ENCODE data around the gene CRAMP1. TPM values are rescaled to one million over a fixed set of nuclear protein-coding genes. Genes with fewer than 3 reads are reported as not detected.

The CRAMP1 gene
- polyA plus RNA-seq, 2 of the 4 experiments (the other 2 are of a cell fraction), result 6.5 to 9.1 TPM

DNA sequence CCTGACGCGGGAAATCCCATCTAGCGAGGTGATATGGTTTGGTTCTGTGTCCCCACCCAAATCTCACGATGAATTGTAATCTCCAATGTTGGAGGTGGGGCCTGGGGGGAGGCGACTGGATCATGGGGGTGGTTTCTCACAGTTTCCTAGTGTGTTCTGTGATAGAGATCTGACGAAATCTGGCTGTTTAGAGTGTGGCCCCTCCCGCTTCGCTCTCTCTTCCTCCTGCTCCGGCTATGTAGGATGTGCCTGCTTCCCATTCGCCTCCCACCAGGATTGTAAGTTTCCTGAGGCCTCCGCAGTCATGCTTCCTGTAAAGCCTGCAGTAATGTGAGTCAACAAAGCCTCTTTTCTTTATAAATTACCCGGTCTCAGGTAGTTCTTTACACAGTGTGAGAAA, 31.9 kb upstream of the CRAMP1 start:
- no peak overlapping the region for H3K4me2 ChIP-seq
- POLR2A ChIA-PET, result no interaction called here
- DNase-seq (ENCODE audit: low read depth in 1 of 2, low spot score in 1 of 2), result no peak
- no peaks in the 10 kb centered on the region for H3K4me1 ChIP-seq
- TF ChIP-seq, protein P1, sequence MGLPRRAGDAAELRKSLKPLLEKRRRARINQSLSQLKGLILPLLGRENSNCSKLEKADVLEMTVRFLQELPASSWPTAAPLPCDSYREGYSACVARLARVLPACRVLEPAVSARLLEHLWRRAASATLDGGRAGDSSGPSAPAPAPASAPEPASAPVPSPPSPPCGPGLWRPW (IDR thresholded peaks at IDR 0.05), result no peak
- no peak for TF ChIP-seq ZC3H11A (IDR thresholded peaks at IDR 0.05)
- TF ChIP-seq ZFP36 (IDR thresholded peaks at IDR 0.05; ENCODE audit: borderline replicate concordance, partially characterized antibody), result no peak
- no peak for TF ChIP-seq MAZ (IDR thresholded peaks at IDR 0.05; ENCODE audit: borderline replicate concordance, low read depth, low read length)
- no peak overlapping the region for H3K4me3 ChIP-seq
- no peaks in the 10 kb centered on the region for H3K9me3 ChIP-seq
- FAIRE-seq, result no peak
- CTCF ChIA-PET, result no interaction called here
- WGBS (ENCODE audit: missing lambda C conversion rate), result 96% methylated on average over 12 of the region's 12 CpGs
- no peak for ATAC-seq
- H3K27ac ChIP-seq, result no peak overlapping the region

DNA sequence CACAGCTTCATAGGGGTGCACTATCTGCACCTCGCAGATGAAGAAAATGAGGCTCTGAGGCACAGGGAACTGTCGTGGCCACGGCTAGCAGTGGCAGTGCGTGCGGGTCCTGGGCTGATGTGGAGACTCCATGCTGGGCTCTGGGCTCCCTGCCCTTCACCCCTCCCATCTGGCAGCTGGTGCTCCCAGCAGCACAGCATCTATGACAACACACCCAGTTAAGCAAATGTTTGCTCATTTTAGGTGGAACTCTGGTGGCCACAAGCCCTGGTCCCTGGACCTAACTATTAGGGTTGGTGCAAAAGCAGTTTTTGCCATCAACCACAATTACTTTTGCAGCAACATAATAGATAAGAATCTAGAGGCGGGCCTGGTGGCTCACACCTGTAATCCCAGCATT, 31.2 kb upstream of the CRAMP1 start:
- Histone ChIP-seq H3K9me3 (no peaks in the 10 kb centered on the region), H3K27ac (no peak overlapping the region), H3K4me2 (no peak overlapping the region), H3K4me3 (no peak overlapping the region), H3K4me1 (no peaks in the 10 kb centered on the region)
- no peak for FAIRE-seq
- CTCF ChIA-PET, result no interaction called here
- DNase-seq (ENCODE audit: low read depth in 1 of 2, low spot score in 1 of 2), result no peak
- WGBS (ENCODE audit: missing lambda C conversion rate), result 90% methylated on average over 6 of the region's 6 CpGs
- TF ChIP-seq EHMT2 (IDR thresholded peaks at IDR 0.05; ENCODE audit: low read depth) (no peak), KDM1A (IDR thresholded peaks at IDR 0.05; ENCODE audit: low read depth) (no peak), HEYL (CRISPR knock-in tag; IDR thresholded peaks at IDR 0.05) (no peak), CBX2 (IDR thresholded peaks at IDR 0.05; ENCODE audit: borderline replicate concordance, low read depth) (no peak), RFX5 (IDR thresholded peaks at IDR 0.05) (no peak), RAD21 (conservative IDR thresholded peaks at IDR 0.05 in 1 of 2, IDR thresholded peaks at IDR 0.05 in 1 of 2) (no peak), NPAS2 (CRISPR knock-in tag; IDR thresholded peaks at IDR 0.05; ENCODE audit: borderline replicate concordance) (no peak), ZC3H11A (IDR thresholded peaks at IDR 0.05) (no peak)
- TF ChIP-seq, protein P2, sequence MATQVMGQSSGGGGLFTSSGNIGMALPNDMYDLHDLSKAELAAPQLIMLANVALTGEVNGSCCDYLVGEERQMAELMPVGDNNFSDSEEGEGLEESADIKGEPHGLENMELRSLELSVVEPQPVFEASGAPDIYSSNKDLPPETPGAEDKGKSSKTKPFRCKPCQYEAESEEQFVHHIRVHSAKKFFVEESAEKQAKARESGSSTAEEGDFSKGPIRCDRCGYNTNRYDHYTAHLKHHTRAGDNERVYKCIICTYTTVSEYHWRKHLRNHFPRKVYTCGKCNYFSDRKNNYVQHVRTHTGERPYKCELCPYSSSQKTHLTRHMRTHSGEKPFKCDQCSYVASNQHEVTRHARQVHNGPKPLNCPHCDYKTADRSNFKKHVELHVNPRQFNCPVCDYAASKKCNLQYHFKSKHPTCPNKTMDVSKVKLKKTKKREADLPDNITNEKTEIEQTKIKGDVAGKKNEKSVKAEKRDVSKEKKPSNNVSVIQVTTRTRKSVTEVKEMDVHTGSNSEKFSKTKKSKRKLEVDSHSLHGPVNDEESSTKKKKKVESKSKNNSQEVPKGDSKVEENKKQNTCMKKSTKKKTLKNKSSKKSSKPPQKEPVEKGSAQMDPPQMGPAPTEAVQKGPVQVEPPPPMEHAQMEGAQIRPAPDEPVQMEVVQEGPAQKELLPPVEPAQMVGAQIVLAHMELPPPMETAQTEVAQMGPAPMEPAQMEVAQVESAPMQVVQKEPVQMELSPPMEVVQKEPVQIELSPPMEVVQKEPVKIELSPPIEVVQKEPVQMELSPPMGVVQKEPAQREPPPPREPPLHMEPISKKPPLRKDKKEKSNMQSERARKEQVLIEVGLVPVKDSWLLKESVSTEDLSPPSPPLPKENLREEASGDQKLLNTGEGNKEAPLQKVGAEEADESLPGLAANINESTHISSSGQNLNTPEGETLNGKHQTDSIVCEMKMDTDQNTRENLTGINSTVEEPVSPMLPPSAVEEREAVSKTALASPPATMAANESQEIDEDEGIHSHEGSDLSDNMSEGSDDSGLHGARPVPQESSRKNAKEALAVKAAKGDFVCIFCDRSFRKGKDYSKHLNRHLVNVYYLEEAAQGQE (IDR thresholded peaks at IDR 0.05), result no peak
- TF ChIP-seq, protein P3, sequence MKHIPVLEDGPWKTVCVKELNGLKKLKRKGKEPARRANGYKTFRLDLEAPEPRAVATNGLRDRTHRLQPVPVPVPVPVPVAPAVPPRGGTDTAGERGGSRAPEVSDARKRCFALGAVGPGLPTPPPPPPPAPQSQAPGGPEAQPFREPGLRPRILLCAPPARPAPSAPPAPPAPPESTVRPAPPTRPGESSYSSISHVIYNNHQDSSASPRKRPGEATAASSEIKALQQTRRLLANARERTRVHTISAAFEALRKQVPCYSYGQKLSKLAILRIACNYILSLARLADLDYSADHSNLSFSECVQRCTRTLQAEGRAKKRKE (CRISPR knock-in tag; IDR thresholded peaks at IDR 0.05; ENCODE audit: low read depth), result no peak
- TF ChIP-seq, protein P1 (IDR thresholded peaks at IDR 0.05), result no peak
- TF ChIP-seq, protein P4, sequence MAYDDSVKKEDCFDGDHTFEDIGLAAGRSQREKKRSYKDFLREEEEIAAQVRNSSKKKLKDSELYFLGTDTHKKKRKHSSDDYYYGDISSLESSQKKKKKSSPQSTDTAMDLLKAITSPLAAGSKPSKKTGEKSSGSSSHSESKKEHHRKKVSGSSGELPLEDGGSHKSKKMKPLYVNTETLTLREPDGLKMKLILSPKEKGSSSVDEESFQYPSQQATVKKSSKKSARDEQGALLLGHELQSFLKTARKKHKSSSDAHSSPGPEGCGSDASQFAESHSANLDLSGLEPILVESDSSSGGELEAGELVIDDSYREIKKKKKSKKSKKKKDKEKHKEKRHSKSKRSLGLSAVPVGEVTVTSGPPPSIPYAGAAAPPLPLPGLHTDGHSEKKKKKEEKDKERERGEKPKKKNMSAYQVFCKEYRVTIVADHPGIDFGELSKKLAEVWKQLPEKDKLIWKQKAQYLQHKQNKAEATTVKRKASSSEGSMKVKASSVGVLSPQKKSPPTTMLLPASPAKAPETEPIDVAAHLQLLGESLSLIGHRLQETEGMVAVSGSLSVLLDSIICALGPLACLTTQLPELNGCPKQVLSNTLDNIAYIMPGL (CRISPR knock-in tag; IDR thresholded peaks at IDR 0.05; ENCODE audit: borderline replicate concordance), result no peak
- TF ChIP-seq, protein P5, sequence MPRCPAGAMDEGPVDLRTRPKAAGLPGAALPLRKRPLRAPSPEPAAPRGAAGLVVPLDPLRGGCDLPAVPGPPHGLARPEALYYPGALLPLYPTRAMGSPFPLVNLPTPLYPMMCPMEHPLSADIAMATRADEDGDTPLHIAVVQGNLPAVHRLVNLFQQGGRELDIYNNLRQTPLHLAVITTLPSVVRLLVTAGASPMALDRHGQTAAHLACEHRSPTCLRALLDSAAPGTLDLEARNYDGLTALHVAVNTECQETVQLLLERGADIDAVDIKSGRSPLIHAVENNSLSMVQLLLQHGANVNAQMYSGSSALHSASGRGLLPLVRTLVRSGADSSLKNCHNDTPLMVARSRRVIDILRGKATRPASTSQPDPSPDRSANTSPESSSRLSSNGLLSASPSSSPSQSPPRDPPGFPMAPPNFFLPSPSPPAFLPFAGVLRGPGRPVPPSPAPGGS (IDR thresholded peaks at IDR 0.05), result no peak
- POLR2A ChIA-PET, result no interaction called here
- no peak for ATAC-seq
